Keratinocyte (primary cell): Measurements from ENCODE around the gene RBM3. TPM values are rescaled to one million over a fixed set of nuclear protein-coding genes. Genes with fewer than 3 reads are reported as not detected.

Experiments used
- DNase-seq: peaks from one replicate; pipeline ENCODE4 v3.0.0-alpha.2; 2011; ENCODE audit warnings: low read depth, missing footprints, low spot score
- FAIRE-seq: peaks from 2 replicates; lab custom pipeline; 2011; peaks lifted over from hg19 to GRCh38; lab: Jason Lieb, UNC
- H2AFZ ChIP-seq: 2 replicates; pipeline ENCODE4 v1.6.0; 2012; ENCODE audit warnings: low read length, control low read depth, inconsistent platforms; ENCODE audit not compliant: control insufficient read depth
- H3K27ac ChIP-seq: 2 replicates; pipeline ENCODE4 v1.5.1; 2011; ENCODE audit warnings: low read length; ENCODE audit not compliant: control insufficient read depth, insufficient read depth
- H3K27me3 ChIP-seq: 3 replicates; pipeline ENCODE4 v1.6.0; 2011; ENCODE audit warnings: low read length; ENCODE audit not compliant: control insufficient read depth, insufficient read depth; ENCODE audit errors: extremely low read depth
- H3K36me3 ChIP-seq, 2 experiments: 2 replicates in 1 of 2; 3 replicates in 1 of 2; pipeline ENCODE4 v1.5.1; 2011; ENCODE audit warnings: low read length in 2 of 2, mild to moderate bottlenecking in 1 of 2; ENCODE audit not compliant: control insufficient read depth in 2 of 2, insufficient read depth in 2 of 2; ENCODE audit errors: extremely low read depth in 1 of 2
- H3K4me1 ChIP-seq: 3 replicates; pipeline ENCODE4 v1.5.1; 2011; ENCODE audit warnings: low read length; ENCODE audit not compliant: control insufficient read depth, insufficient read depth; ENCODE audit errors: extremely low read depth
- H3K4me2 ChIP-seq: 3 replicates; pipeline ENCODE4 v1.6.0; 2011; ENCODE audit warnings: low read depth, low read length; ENCODE audit not compliant: control insufficient read depth, insufficient read depth; ENCODE audit errors: extremely low read depth
- H3K4me3 ChIP-seq, 3 experiments: fragments of 200-600 bp in 1 of 3; sonication (generic) in 1 of 3; 2 replicates in 2 of 3; 3 replicates in 1 of 3; pipeline ENCODE4 v1.5.1; 2011 to 2016; ENCODE audit warnings: low read length in 3 of 3, mild to moderate bottlenecking in 3 of 3, control low read depth in 2 of 3, inconsistent platforms in 1 of 3, low read depth in 1 of 3, mixed read lengths in 1 of 3, mixed run types in 1 of 3, moderate library complexity in 1 of 3; ENCODE audit not compliant: control insufficient read depth in 2 of 3, insufficient read depth in 2 of 3; ENCODE audit errors: extremely low read depth in 1 of 3
- H3K79me2 ChIP-seq: 2 replicates; pipeline ENCODE4 v1.6.0; 2012; ENCODE audit warnings: low read length; ENCODE audit not compliant: control insufficient read depth, insufficient read depth
- H3K9ac ChIP-seq: 3 replicates; pipeline ENCODE4 v1.6.0; 2011; ENCODE audit warnings: low read length; ENCODE audit not compliant: control insufficient read depth, insufficient read depth; ENCODE audit errors: extremely low read depth
- H3K9me1 ChIP-seq: 3 replicates; pipeline ENCODE4 v1.6.0; 2011; ENCODE audit warnings: low read length; ENCODE audit not compliant: control insufficient read depth, insufficient read depth; ENCODE audit errors: extremely low read depth
- H3K9me3 ChIP-seq: 2 replicates; pipeline ENCODE4 v1.5.1; 2012; ENCODE audit warnings: low read depth, low read length; ENCODE audit not compliant: control insufficient read depth
- H4K20me1 ChIP-seq: 3 replicates; pipeline ENCODE4 v1.6.0; 2011; ENCODE audit warnings: low read length; ENCODE audit not compliant: control insufficient read depth, insufficient read depth; ENCODE audit errors: extremely low read depth
- EZH2 ChIP-seq: IDR thresholded peaks from one replicate; pipeline ENCODE4 v1.6.1; 2012; ENCODE audit warnings: inconsistent platforms, mild to moderate bottlenecking, low read length, moderate library complexity
- dilution Hi-C: fragments of 300-500 bp; cut with MboI; formaldehyde crosslinking; loops from one replicate; pipeline ENCODE4 v1.7.0; 2020; ENCODE audit warnings: low sequenced_read_pairs; ENCODE audit not compliant: extremely low pct_ligation_motif_present
- polyA plus RNA-seq, 5 experiments: library from polyadenylated mRNA; depleted of rRNA in 3 of 5; stranded (reverse) in 3 of 5; stranded (forward) in 1 of 5; unstranded in 1 of 5; fragments of >200 nt; gene quantifications; 1 replicate in 1 of 5; 2 replicates in 3 of 5; 3 replicates in 1 of 5; pipeline versions ENCODE4 v1.2.1 to v1.2.3, GENCODE V29; 2011 to 2012; ENCODE audit warnings: missing spikeins in 2 of 5, low read depth in 1 of 5, low replicate concordance in 1 of 5
- TF ChIP-seq, protein P1 (sequence below), 3 experiments: IDR thresholded peaks in 1 of 3; conservative IDR thresholded peaks in 1 of 3; optimal IDR thresholded peaks in 1 of 3; 2 replicates in 2 of 3; 3 replicates in 1 of 3; pipeline versions ENCODE3 to v1.5.1; 2011; ENCODE audit warnings: low read length in 3 of 3, mild to moderate bottlenecking in 3 of 3, moderate library complexity in 2 of 3, control low read depth in 1 of 3, inconsistent platforms in 1 of 3; ENCODE audit not compliant: insufficient read depth in 2 of 3; ENCODE audit errors: extremely low read depth in 1 of 3

Gene RBM3
- polyA plus RNA-seq, 1 donor (not counting 4 experiments of a cell fraction or from before 2014, with no cell fraction given), result 327 TPM

DNA sequence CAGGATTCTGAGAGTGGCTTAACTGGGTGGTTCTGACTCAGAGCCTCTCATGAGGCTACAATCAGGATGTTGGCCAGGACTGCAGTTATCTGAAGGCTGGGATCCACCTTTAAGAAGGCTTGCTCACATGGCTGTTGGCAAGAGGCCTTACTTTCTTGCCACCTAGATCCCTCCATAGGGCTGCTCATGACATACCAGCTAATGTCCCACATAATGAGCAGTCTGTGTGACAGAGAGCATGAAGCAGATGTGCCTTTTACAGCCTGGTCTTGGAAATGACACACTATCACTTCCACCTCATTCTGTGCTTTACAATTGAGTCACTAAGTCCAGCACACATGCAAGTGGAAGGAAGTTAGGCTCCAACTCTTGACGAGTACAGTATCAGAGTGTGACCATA, 4.3 kb upstream of the RBM3 start:
- Histone ChIP-seq H3K27ac (no peak overlapping the region), H4K20me1 (no peaks in the 10 kb centered on the region), H3K36me3 (no peaks in the 10 kb centered on the region), H3K4me2 (no peak overlapping the region), H3K79me2 (peaks cover 2% of the 10 kb centered on the region), H3K9me3 (no peaks in the 10 kb centered on the region), H3K27me3 (no peaks in the 10 kb centered on the region), H3K9ac (no peak overlapping the region), H3K9me1 (no peaks in the 10 kb centered on the region), H3K4me3 (no peak overlapping the region), H2AFZ (no peak overlapping the region), H3K4me1 (no peaks in the 10 kb centered on the region)
- TF ChIP-seq, protein P1, sequence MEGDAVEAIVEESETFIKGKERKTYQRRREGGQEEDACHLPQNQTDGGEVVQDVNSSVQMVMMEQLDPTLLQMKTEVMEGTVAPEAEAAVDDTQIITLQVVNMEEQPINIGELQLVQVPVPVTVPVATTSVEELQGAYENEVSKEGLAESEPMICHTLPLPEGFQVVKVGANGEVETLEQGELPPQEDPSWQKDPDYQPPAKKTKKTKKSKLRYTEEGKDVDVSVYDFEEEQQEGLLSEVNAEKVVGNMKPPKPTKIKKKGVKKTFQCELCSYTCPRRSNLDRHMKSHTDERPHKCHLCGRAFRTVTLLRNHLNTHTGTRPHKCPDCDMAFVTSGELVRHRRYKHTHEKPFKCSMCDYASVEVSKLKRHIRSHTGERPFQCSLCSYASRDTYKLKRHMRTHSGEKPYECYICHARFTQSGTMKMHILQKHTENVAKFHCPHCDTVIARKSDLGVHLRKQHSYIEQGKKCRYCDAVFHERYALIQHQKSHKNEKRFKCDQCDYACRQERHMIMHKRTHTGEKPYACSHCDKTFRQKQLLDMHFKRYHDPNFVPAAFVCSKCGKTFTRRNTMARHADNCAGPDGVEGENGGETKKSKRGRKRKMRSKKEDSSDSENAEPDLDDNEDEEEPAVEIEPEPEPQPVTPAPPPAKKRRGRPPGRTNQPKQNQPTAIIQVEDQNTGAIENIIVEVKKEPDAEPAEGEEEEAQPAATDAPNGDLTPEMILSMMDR (optimal IDR thresholded peaks at IDR 0.05 in 1 of 3, IDR thresholded peaks at IDR 0.05 in 1 of 3, conservative IDR thresholded peaks at IDR 0.05 in 1 of 3; ENCODE audit: extremely low read depth in 1 of 3, insufficient read depth in 2 of 3, low read length in 3 of 3), result no peak
- no peak for TF ChIP-seq EZH2
- peak; percentile 23 for FAIRE-seq
- dilution Hi-C loops, result no loop called here
- DNase-seq, result no peak

DNA sequence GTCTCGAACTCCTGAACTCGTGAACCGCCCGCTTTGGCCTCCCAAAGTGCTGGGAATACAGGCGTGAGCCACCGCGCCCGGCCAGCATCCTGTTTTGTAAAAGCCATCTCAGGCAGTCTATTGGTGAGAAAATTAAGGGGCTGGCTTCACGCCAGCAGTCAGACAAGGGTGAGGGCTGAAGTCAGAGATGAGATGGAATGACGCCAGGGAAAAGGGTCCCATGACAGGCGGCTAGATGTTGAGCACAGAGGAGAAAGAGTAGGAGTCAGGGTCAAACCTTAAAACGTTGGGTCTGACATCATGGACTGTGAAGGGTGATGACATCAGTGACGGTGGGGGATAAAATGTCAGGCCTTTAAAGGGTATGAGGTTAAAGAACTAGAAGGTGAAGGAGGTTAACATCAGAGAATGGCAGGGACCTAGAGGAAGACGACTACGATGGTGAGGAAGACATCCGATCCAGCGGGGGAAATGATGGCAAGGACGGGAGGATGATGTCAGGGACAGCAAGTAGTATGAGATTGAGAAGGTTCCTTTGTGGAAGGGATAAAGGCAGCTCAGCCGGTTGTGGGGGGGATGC, 504 bp upstream of the RBM3 start:
- FAIRE-seq, result no peak
- no peaks in the 10 kb centered on the region for H4K20me1 ChIP-seq
- peaks cover 13% of the 10 kb centered on the region for H3K4me1 ChIP-seq
- H3K4me2 ChIP-seq, result peak overlapping the region; percentile 85
- H3K4me3 ChIP-seq, result peak overlapping the region; percentile 47 to 92 (median 60)
- no peaks in the 10 kb centered on the region for H3K9me1 ChIP-seq
- peak overlapping the region; percentile 98 for H3K9ac ChIP-seq
- no peaks in the 10 kb centered on the region for H3K9me3 ChIP-seq
- dilution Hi-C loops, result no loop called here
- peaks cover 6 to 16% of the 10 kb centered on the region in 2 experiments for H3K36me3 ChIP-seq
- peak overlapping the region; percentile 80 for H2AFZ ChIP-seq
- TF ChIP-seq EZH2, result no peak
- TF ChIP-seq, protein P1 (optimal IDR thresholded peaks at IDR 0.05 in 1 of 3, IDR thresholded peaks at IDR 0.05 in 1 of 3, conservative IDR thresholded peaks at IDR 0.05 in 1 of 3; ENCODE audit: extremely low read depth in 1 of 3, insufficient read depth in 2 of 3, low read length in 3 of 3), result no peak
- peaks cover 20% of the 10 kb centered on the region for H3K79me2 ChIP-seq
- H3K27ac ChIP-seq, result peak overlapping the region; percentile 96
- H3K27me3 ChIP-seq, result no peaks in the 10 kb centered on the region
- DNase-seq, result no peak
